Mucosa of rectum (tissue), 2 donors: ENCODE results near the gene NEIL3.

Experiments
- H3K27ac ChIP-seq, 2 donors: one replicate each; pipeline ENCODE4 v1.7.0; 2013; ENCODE audit warnings: inconsistent platforms in 2 of 2, low read depth in 2 of 2, low read length in 2 of 2
- H3K27me3 ChIP-seq, 2 donors: one replicate each; pipeline ENCODE4 v1.7.0; 2013; ENCODE audit warnings: low read length in 2 of 2; ENCODE audit not compliant: control insufficient read depth in 2 of 2, insufficient read depth in 2 of 2
- H3K36me3 ChIP-seq, 2 donors: one replicate each; pipeline ENCODE4 v1.7.0; 2013; ENCODE audit warnings: low read length in 2 of 2; ENCODE audit not compliant: control insufficient read depth in 2 of 2, insufficient read depth in 2 of 2
- H3K4me1 ChIP-seq, 2 donors: one replicate each; pipeline ENCODE4 v1.7.0; 2013; ENCODE audit warnings: low read length in 2 of 2, mild to moderate bottlenecking in 1 of 2; ENCODE audit not compliant: control insufficient read depth in 2 of 2, insufficient read depth in 2 of 2
- H3K4me3 ChIP-seq, 2 donors: one replicate each; pipeline ENCODE4 v1.7.0; 2013; ENCODE audit warnings: low read length in 2 of 2
- H3K9ac ChIP-seq, 2 donors: one replicate each; pipeline ENCODE4 v1.7.0; 2013; ENCODE audit warnings: low read length in 2 of 2, low read depth in 1 of 2, mild to moderate bottlenecking in 1 of 2
- H3K9me3 ChIP-seq, 2 donors: one replicate each; pipeline ENCODE4 v1.7.0; 2013; ENCODE audit warnings: low read length in 2 of 2; ENCODE audit not compliant: control insufficient read depth in 2 of 2
- donor health status: healthy.
- donor health status: Normal muscosa, but diverticular disease.

NEIL3 gene

GRCh38 chr4:177281351-177281909, 28.2 kb upstream of the NEIL3 start:
- Histone ChIP-seq H3K4me1 (no peaks in the 10 kb centered on the region), H3K9me3 (no peaks in the 10 kb centered on the region), H3K27ac (no peak overlapping the region), H3K36me3 (no peaks in the 10 kb centered on the region), H3K9ac (no peak overlapping the region), H3K4me3 (no peak overlapping the region), H3K27me3 (no peaks in the 10 kb centered on the region)

GRCh38 chr4:177282284-177282835, 27.3 kb upstream of the NEIL3 start:
- H3K36me3 ChIP-seq, result no peaks in the 10 kb centered on the region
- H3K4me3 ChIP-seq, result no peak overlapping the region
- no peaks in the 10 kb centered on the region for H3K9me3 ChIP-seq
- H3K27me3 ChIP-seq, result no peaks in the 10 kb centered on the region
- no peak overlapping the region for H3K9ac ChIP-seq
- no peaks in the 10 kb centered on the region for H3K4me1 ChIP-seq
- H3K27ac ChIP-seq, result no peak overlapping the region

GRCh38 chr4:177283167-177283566, 26.5 kb upstream of the NEIL3 start:
- no peaks in the 10 kb centered on the region for H3K36me3 ChIP-seq
- no peak overlapping the region for H3K4me3 ChIP-seq
- H3K9ac ChIP-seq, result no peak overlapping the region
- H3K27ac ChIP-seq, result no peak overlapping the region
- no peaks in the 10 kb centered on the region for H3K27me3 ChIP-seq
- no peaks in the 10 kb centered on the region for H3K4me1 ChIP-seq
- H3K9me3 ChIP-seq, result no peaks in the 10 kb centered on the region

- Histone ChIP-seq H3K27ac (no peak overlapping the region), H3K4me3 (no peak overlapping the region), H3K36me3 (no peaks in the 10 kb centered on the region), H3K9ac (no peak overlapping the region), H3K9me3 (no peaks in the 10 kb centered on the region), H3K4me1 (no peaks in the 10 kb centered on the region), H3K27me3 (no peaks in the 10 kb centered on the region)
Measured at GRCh38 chr4:177285953-177286352, 23.7 kb upstream of the NEIL3 start.

GRCh38 chr4:177287255-177287654, 22.4 kb upstream of the NEIL3 start:
- H3K36me3 ChIP-seq, result no peaks in the 10 kb centered on the region
- H3K4me3 ChIP-seq, result no peak overlapping the region
- H3K27me3 ChIP-seq, result no peaks in the 10 kb centered on the region
- no peaks in the 10 kb centered on the region for H3K4me1 ChIP-seq
- H3K27ac ChIP-seq, result no peak overlapping the region
- no peaks in the 10 kb centered on the region for H3K9me3 ChIP-seq
- H3K9ac ChIP-seq, result no peak overlapping the region

GRCh38 chr4:177288335-177288734, 21.3 kb upstream of the NEIL3 start:
- H3K9ac ChIP-seq, result no peak overlapping the region
- H3K27me3 ChIP-seq, result no peaks in the 10 kb centered on the region
- no peaks in the 10 kb centered on the region for H3K4me1 ChIP-seq
- no peaks in the 10 kb centered on the region for H3K9me3 ChIP-seq
- no peak overlapping the region for H3K27ac ChIP-seq
- no peak overlapping the region for H3K4me3 ChIP-seq
- no peaks in the 10 kb centered on the region for H3K36me3 ChIP-seq

GRCh38 chr4:177290780-177291179, 18.9 kb upstream of the NEIL3 start:
- no peaks in the 10 kb centered on the region for H3K27me3 ChIP-seq
- no peaks in the 10 kb centered on the region for H3K9me3 ChIP-seq
- no peak overlapping the region for H3K9ac ChIP-seq
- H3K27ac ChIP-seq, result no peak overlapping the region
- no peaks in the 10 kb centered on the region for H3K36me3 ChIP-seq
- no peak overlapping the region for H3K4me3 ChIP-seq
- no peaks in the 10 kb centered on the region for H3K4me1 ChIP-seq

- Histone ChIP-seq H3K27ac (no peak overlapping the region), H3K9me3 (no peaks in the 10 kb centered on the region), H3K9ac (no peak overlapping the region), H3K4me1 (no peaks in the 10 kb centered on the region), H3K27me3 (no peaks in the 10 kb centered on the region), H3K4me3 (no peak overlapping the region), H3K36me3 (no peaks in the 10 kb centered on the region)
Measured at GRCh38 chr4:177292171-177292570, 17.5 kb upstream of the NEIL3 start.

GRCh38 chr4:177293208-177294033, 16.3 kb upstream of the NEIL3 start:
- Histone ChIP-seq H3K4me3 (no peak overlapping the region), H3K9ac (no peak overlapping the region), H3K27me3 (no peaks in the 10 kb centered on the region), H3K27ac (no peak overlapping the region), H3K4me1 (no peaks in the 10 kb centered on the region), H3K36me3 (no peaks in the 10 kb centered on the region), H3K9me3 (no peaks in the 10 kb centered on the region)

- no peaks in the 10 kb centered on the region for H3K4me1 ChIP-seq
- no peak overlapping the region for H3K9ac ChIP-seq
- no peaks in the 10 kb centered on the region for H3K36me3 ChIP-seq
- H3K9me3 ChIP-seq, result no peaks in the 10 kb centered on the region
- no peak overlapping the region for H3K4me3 ChIP-seq
- no peaks in the 10 kb centered on the region for H3K27me3 ChIP-seq
- no peak overlapping the region for H3K27ac ChIP-seq
Measured at GRCh38 chr4:177297785-177298391, 11.8 kb upstream of the NEIL3 start.
